Measurements from ENCODE around the gene HIRA.

Gene HIRA

DNA sequence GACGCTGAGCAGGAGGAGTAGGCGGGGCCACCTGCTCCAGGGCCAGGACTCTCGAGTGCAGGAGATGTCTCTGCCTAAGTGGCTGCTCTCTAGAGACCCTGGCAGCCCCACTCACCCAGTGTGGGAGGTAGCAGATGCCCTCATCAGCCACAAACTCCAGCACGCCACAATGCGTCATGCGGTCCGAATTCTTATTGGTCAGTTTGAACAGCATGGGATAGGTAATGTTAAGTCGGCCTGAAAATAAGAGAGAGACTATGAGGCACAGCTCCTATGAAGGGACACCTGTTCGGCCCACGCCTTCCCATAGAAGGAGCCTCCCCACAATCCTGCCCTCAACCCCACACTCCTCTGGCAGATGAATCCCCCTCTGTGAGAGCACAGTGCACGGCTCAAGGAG, 40.0 kb upstream of the HIRA start:
- Mint-ChIP-seq H3K36me3 (ENCODE audit: low read depth) (peaks cover 52% of the 10 kb centered on the region), H3K27me3 (ENCODE audit: low read depth) (no peaks in the 10 kb centered on the region), H3K4me1 (peaks cover 5% of the 10 kb centered on the region), H3K4me3 (no peak overlapping the region), H3K9me3 (no peaks in the 10 kb centered on the region), H3K27ac (no peak overlapping the region)
- TF ChIP-seq, protein P1, sequence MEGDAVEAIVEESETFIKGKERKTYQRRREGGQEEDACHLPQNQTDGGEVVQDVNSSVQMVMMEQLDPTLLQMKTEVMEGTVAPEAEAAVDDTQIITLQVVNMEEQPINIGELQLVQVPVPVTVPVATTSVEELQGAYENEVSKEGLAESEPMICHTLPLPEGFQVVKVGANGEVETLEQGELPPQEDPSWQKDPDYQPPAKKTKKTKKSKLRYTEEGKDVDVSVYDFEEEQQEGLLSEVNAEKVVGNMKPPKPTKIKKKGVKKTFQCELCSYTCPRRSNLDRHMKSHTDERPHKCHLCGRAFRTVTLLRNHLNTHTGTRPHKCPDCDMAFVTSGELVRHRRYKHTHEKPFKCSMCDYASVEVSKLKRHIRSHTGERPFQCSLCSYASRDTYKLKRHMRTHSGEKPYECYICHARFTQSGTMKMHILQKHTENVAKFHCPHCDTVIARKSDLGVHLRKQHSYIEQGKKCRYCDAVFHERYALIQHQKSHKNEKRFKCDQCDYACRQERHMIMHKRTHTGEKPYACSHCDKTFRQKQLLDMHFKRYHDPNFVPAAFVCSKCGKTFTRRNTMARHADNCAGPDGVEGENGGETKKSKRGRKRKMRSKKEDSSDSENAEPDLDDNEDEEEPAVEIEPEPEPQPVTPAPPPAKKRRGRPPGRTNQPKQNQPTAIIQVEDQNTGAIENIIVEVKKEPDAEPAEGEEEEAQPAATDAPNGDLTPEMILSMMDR (IDR thresholded peaks at IDR 0.05; ENCODE audit: unreplicated experiment in 3 of 3), result no peak

DNA sequence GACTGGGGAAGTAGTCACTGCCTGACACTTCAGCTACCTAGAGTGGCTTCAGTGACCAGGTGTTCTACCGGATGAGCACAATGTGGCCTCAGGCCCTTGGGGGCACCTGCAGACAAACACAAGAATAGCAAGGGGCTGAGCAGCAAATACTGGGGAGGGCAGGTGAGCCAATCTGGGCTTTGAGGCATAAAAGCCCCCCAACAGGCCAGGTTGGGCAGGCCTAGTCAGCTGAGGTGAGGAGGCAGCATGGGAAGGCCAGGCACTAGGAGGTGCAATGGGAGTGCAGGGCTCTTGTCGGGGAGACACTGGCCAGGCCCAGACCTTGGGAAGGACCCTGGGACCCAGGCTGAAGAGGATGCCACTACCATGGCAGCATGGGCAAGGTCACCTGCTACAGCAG, 38.5 kb upstream of the HIRA start:
- H3K4me1 Mint-ChIP-seq, result no peaks in the 10 kb centered on the region
- H3K4me3 Mint-ChIP-seq, result no peak overlapping the region
- H3K9me3 Mint-ChIP-seq, result no peaks in the 10 kb centered on the region
- TF ChIP-seq, protein P1 (IDR thresholded peaks at IDR 0.05; ENCODE audit: unreplicated experiment in 3 of 3), result no peak
- no peaks in the 10 kb centered on the region for H3K27me3 Mint-ChIP-seq (ENCODE audit: low read depth)
- no peak overlapping the region for H3K27ac Mint-ChIP-seq
- H3K36me3 Mint-ChIP-seq (ENCODE audit: low read depth), result peaks cover 61% of the 10 kb centered on the region

DNA sequence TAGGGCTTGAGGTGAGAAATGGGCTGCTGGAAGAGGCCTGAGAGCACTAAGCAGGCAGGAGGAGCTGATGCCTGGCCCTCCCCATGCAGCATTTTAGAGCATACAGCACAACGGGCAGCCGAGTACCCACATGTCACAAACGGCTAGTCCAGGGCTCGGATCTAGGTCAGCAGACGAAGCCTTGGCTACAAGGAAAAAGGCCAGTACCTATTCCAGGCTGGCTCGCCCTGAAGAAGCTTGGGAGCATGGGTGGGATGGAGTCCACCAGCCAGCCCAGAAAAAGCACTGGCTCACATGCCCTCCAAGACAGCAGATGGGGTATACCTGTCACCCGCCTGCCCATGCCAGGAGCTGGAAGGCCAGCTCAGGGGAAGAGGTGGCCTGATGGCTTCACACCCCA, 37.9 kb upstream of the HIRA start:
- H3K4me3 Mint-ChIP-seq, result no peak overlapping the region
- no peaks in the 10 kb centered on the region for H3K9me3 Mint-ChIP-seq
- H3K27ac Mint-ChIP-seq, result no peak overlapping the region
- H3K4me1 Mint-ChIP-seq, result no peaks in the 10 kb centered on the region
- H3K36me3 Mint-ChIP-seq (ENCODE audit: low read depth), result peaks cover 65% of the 10 kb centered on the region
- no peaks in the 10 kb centered on the region for H3K27me3 Mint-ChIP-seq (ENCODE audit: low read depth)
- TF ChIP-seq, protein P1 (IDR thresholded peaks at IDR 0.05; ENCODE audit: unreplicated experiment in 3 of 3), result no peak

DNA sequence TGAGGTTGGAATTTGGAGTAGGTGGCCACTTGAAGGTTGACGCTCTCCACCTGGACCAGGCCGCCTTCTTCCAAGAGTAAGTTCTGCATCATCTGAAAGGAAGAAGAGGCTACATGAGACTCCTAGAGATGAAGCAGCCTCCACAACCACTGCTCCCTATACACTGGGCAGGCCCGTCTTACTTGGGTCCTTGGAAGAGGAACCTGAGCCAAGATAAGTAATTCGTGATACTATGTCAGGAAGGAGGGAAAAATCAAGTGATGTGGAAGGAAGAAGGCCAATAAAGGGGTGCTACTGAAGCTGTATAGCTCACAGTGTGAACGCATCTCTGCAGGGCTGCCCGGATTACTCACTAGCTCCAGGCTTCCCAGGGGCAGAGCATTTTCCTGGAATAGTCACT, 36.4 kb upstream of the HIRA start:
- Mint-ChIP-seq H3K27ac (no peak overlapping the region), H3K9me3 (no peaks in the 10 kb centered on the region), H3K36me3 (ENCODE audit: low read depth) (peaks cover 61% of the 10 kb centered on the region), H3K4me3 (no peak overlapping the region), H3K27me3 (ENCODE audit: low read depth) (no peaks in the 10 kb centered on the region), H3K4me1 (no peaks in the 10 kb centered on the region)
- TF ChIP-seq, protein P1 (IDR thresholded peaks at IDR 0.05; ENCODE audit: unreplicated experiment in 3 of 3), result no peak

DNA sequence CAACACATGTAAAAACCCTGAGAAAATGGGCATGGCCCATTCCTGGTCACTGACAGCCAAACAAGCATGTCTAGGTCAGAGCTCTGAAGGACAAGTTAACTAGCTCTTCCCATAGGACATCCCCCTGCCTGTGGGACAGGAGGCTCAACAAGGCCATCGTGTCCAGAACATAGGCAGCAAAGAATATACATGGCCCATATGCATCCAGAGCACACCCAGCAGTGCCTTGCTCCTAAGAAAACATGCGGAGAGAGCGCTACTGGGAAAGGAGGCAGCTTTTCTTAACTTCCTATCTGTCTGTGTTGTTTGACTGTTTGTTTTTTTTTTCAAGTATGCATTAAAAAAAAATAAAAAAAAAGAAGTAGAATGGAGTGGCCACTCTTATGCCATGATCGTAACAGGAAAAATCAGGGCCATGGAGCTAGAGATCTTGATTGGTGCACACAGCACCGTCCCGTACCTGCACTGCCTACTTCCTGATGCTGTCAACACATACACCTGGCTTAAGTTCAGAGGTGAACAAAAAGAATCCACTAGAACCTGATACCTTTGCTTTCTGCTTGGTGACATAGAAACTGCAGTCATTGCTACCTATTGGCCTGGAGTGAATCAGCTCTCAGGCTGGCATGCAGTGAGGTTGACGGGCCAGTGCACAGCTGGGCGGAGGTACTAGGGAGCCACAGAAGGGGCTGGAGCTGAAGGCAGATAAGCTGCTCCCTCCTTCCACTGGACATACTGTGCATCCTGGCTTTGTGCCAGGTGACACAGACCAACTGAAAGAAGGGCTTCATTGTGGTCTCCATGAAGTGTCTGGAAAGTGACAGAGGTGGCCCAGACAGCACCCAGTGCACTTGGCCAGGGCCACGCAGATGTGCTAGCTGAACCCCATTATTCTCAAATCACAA, 35.6 kb upstream of the HIRA start:
- TF ChIP-seq, protein P1 (IDR thresholded peaks at IDR 0.05; ENCODE audit: unreplicated experiment in 3 of 3), result no peak
- no peak overlapping the region for H3K27ac Mint-ChIP-seq
- H3K36me3 Mint-ChIP-seq (ENCODE audit: low read depth), result peaks cover 66% of the 10 kb centered on the region
- no peak overlapping the region for H3K4me3 Mint-ChIP-seq
- no peaks in the 10 kb centered on the region for H3K27me3 Mint-ChIP-seq (ENCODE audit: low read depth)
- no peaks in the 10 kb centered on the region for H3K4me1 Mint-ChIP-seq
- no peaks in the 10 kb centered on the region for H3K9me3 Mint-ChIP-seq
